SW 1271 (cell line): ENCODE measurements around the gene UBE2E2.

ENCODE experiments used
- DNase-seq, 2 experiments: peaks; one replicate each; lab custom pipeline; 2025; lab: John Stamatoyannopoulos, UW

Gene UBE2E2

GRCh38 chr3:23240171-23240785 is 37.2 kb downstream of the UBE2E2 start:
- no peak for DNase-seq

- no peak for DNase-seq
Observed at GRCh38 chr3:23241256-23241655, 38.1 kb downstream of the UBE2E2 start.

GRCh38 chr3:23242106-23242505 is 39.0 kb downstream of the UBE2E2 start:
- no peak for DNase-seq

- no peak for DNase-seq
Observed at GRCh38 chr3:23244324-23245041, 41.4 kb downstream of the UBE2E2 start.

GRCh38 chr3:23246651-23247050 is 43.5 kb downstream of the UBE2E2 start:
- no peak for DNase-seq

DNA sequence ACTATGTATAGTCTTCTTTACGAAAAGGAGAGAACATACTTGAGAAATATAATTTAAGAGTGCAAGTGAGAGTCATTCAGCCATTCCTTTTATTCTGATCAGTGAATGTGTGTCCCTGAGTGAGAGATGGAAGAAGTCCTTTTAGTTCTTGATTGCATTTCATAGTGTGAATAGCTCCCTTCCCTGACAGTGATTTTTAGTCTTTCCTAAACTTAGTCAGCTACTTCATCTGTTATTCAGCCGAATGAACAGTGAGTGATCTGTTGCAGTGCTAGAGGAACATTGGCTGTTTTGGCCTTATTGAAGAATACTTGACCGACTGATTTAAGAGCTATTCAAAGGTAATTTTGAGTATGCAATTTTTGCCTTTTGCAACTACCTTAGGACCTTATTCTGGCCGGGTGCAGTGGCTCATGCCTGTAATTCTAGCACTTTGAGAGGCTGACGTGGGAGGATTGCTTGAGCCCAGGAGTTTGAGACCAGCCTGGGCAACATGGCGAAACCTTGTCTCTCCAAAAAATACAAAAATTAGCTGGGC is 45.5 kb downstream of the UBE2E2 start:
- no peak for DNase-seq

DNA sequence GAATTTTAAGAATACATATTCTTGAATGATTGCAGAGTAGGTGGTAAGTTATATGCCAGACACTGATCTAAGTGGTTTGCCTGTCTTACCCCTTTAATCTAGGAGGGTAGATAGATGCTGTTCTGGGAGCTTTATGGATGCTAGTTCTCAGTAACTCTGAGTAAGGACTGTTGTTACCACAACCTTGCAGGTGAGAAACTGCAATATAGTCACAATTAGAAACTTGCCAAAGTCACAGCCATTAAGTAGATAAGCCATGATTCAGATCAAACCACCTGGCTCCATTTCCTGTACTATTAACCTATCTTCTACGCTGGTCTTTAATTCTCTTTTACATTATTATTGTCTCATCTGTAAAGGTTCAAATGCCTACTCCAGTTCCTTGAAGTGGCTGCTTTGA is 46.8 kb downstream of the UBE2E2 start:
- DNase-seq, result no peak

GRCh38 chr3:23252122-23252521 is 49.0 kb downstream of the UBE2E2 start:
- DNase-seq, result no peak

DNA sequence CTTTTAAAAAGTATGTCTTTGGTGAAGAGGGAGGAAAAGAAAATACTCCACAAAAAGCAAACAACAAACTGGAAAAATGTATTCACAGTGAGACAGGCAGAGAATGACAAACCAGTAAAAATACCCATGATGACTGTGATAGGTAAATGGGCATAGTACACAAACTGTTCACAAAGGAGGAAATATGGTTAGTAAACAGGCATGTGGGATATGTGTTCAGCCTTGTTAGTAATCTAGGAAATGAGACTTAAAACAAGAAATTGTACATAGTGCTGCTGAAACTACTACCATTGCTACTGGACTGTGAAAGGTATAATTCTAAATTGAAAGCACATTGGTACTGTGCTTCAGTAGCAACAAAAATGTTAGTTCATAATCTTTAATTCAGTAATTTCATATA is 50.1 kb downstream of the UBE2E2 start:
- no peak for DNase-seq

- no peak for DNase-seq
Observed at GRCh38 chr3:23254282-23254681, 51.2 kb downstream of the UBE2E2 start.

- DNase-seq, result no peak
Observed at GRCh38 chr3:23254835-23255234, 51.7 kb downstream of the UBE2E2 start.

- no peak for DNase-seq
Observed at GRCh38 chr3:23256741-23257435, 53.8 kb downstream of the UBE2E2 start.

GRCh38 chr3:23258110-23258509 is 55.0 kb downstream of the UBE2E2 start:
- no peak for DNase-seq

- DNase-seq, result no peak
Observed at GRCh38 chr3:23259515-23259914, 56.4 kb downstream of the UBE2E2 start.

DNA sequence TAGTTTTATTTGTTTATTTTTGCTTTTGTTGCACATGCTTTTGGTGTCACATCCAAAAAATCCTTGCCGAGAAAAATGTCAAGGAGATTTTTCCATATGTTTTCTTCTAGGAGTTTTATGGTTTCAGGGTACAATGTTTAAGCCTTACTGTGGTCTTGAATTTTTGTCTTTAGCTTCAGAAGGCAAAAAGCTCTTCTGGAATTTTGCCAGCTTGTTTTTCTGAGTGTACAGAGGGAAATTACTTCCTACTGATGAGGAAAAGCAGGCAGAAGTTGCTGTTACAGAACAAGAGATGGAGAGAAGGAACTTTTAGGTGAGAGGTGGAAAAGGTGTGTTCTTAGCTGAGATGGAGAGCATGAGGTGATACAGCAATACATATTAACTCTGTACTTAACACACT is 59.6 kb downstream of the UBE2E2 start:
- DNase-seq, result no peak

GRCh38 chr3:23263796-23264195 is 60.7 kb downstream of the UBE2E2 start:
- peak in 1 of 2 experiments; percentile 20 for DNase-seq

DNA sequence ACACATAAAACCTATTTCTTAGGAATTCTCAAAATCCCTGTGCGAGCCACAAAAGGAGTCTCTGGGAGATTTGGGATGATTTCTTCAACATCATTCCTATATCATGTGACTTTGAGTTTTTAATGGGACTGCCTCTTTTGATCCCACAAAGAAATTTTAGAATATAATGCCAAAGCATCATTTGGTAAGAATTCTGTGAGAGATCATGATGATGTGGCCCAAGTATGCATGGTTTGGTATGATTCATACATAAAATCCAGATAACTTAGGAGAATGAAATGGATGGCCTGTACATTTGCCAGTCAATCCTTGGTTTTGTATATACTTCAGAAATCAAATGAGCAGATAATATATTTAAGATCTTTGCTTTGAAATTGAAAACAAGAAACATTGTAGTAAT is 61.3 kb downstream of the UBE2E2 start:
- DNase-seq, result no peak

DNA sequence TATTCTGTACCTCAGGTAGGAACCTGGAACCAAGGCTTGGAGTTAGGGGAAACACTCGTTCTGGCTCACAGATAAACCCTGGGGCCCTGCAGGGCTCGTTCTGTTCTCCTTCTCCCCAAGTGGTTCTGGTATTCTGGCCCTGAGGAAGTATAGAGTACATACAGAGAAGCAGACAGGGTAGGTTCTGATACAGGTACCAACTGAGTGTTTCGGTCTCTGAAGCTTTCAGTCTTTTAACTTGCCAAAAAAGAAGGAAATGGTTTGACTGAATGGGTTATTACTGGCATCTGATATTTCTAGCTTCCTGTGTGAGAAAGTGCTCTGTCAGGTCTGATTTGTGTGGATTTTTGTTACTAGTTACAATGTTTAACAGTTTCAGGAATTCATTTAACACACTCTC is 67.3 kb downstream of the UBE2E2 start:
- DNase-seq, result no peak

- DNase-seq, result no peak
Observed at GRCh38 chr3:23271876-23272741, 69.0 kb downstream of the UBE2E2 start.

DNA sequence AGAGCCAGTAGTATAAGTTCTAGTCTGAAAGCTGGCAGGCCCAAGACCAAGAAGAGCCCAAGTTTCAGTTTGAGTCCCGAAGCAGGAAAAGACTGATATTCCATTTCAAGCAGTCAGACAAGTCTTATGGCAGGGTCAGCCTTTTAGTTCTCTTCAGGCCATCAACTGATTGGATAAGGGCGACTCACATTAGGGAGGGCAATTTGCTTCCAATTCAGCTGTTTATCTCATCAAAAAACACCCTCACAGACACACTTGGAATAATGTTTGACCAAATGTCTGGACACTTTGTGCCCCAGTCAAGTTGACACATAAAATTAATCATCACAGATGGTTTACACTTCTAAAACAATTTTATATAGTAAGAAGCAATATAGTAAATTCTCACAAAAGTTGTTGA is 69.7 kb downstream of the UBE2E2 start:
- no peak for DNase-seq

DNA sequence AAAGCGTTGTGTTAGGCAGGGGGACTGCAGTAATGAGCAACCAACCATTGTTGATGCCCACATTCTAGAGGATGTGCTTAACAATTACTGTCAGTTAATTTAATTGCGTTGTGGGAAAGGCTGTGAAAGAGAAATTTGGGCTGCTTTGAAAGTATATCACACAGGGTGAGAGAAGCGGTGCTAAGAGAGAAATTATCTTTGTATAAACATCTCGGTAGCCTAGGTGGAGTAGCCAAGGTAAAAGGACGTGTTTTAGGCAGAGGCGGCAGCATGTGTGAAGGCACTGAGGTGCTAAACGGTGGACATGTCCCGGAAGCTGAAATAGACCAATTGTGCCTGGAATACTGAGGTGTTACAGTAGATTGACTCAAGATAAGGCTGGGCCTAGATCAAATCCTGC is 71.9 kb downstream of the UBE2E2 start:
- DNase-seq, result no peak

- DNase-seq, result no peak
Observed at GRCh38 chr3:23275814-23276213, 72.7 kb downstream of the UBE2E2 start.
